Osteocyte (in vitro differentiated cells): ENCODE data around the gene CYLC2. TPM values are rescaled to one million over a fixed set of nuclear protein-coding genes. Genes with fewer than 3 reads are reported as not detected.

Experiments used
- DNase-seq: peaks from one replicate; pipeline ENCODE4 v3.0.0; 2021; ENCODE audit warnings: mixed read lengths; ENCODE audit not compliant: unreplicated experiment; ENCODE audit errors: extremely low spot score
- H3K27ac Mint-ChIP-seq: one replicate; pipeline ENCODE4 v1.8.0; 2021; ENCODE audit warnings: mild to moderate bottlenecking, mixed read lengths; ENCODE audit not compliant: unreplicated experiment
- H3K27me3 Mint-ChIP-seq: one replicate; pipeline ENCODE4 v1.8.0; 2021; ENCODE audit warnings: mixed read lengths; ENCODE audit not compliant: unreplicated experiment
- H3K36me3 Mint-ChIP-seq: one replicate; pipeline ENCODE4 v1.8.0; 2021; ENCODE audit warnings: mixed read lengths; ENCODE audit not compliant: unreplicated experiment
- H3K4me1 Mint-ChIP-seq: one replicate; pipeline ENCODE4 v1.8.0; 2021; ENCODE audit warnings: mixed read lengths; ENCODE audit not compliant: unreplicated experiment
- H3K4me3 Mint-ChIP-seq: one replicate; pipeline ENCODE4 v1.8.0; 2021; ENCODE audit warnings: mild to moderate bottlenecking, moderate library complexity, mixed read lengths; ENCODE audit not compliant: unreplicated experiment
- H3K9me3 Mint-ChIP-seq: one replicate; pipeline ENCODE4 v1.8.0; 2021; ENCODE audit warnings: mixed read lengths; ENCODE audit not compliant: unreplicated experiment
- CTCF ChIP-seq: fragments of 200-600 bp; sonication (generic); IDR thresholded peaks from 2 replicates; pipeline ENCODE4 v1.5.0; 2021; ENCODE audit warnings: antibody characterized with exemption, mild to moderate bottlenecking, moderate library complexity
- total RNA-seq: library from RNA; stranded (reverse); gene quantifications from 2 replicates; pipeline ENCODE4 v1.2.1, GENCODE V29; 2021

Gene CYLC2
- total RNA-seq, 1 donor from 2014 or later, result not detected

DNA sequence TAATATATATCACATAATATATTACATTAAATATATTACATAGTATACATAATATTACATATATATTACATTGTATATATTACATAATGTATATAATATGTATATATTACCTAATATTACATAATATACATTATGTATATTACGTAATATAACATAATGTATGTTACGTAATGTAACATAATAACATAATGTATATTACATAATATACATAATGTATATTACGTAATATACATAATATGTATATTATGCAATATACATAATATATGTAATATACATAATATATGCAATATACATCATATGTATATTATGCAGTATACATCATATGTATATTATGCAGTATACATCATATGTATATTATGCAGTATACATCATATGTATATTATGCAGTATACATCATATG, 19.1 kb downstream of the CYLC2 start:
- no peak overlapping the region for H3K27ac Mint-ChIP-seq

GRCh38 chr9:103025796-103026195, 30.7 kb downstream of the CYLC2 start:
- Mint-ChIP-seq H3K4me1 (no peaks in the 10 kb centered on the region), H3K36me3 (no peaks in the 10 kb centered on the region), H3K27me3 (no peaks in the 10 kb centered on the region), H3K4me3 (no peak overlapping the region), H3K27ac (no peak overlapping the region), H3K9me3 (no peaks in the 10 kb centered on the region)
- no peak for TF ChIP-seq CTCF
- DNase-seq, result no peak

More for the DNA sequence above, 19.1 kb downstream of the CYLC2 start:
- H3K4me1 Mint-ChIP-seq, result no peaks in the 10 kb centered on the region
- no peak overlapping the region for H3K4me3 Mint-ChIP-seq
- no peaks in the 10 kb centered on the region for H3K27me3 Mint-ChIP-seq
- no peak for TF ChIP-seq CTCF
- DNase-seq, result no peak
- no peaks in the 10 kb centered on the region for H3K9me3 Mint-ChIP-seq
- no peaks in the 10 kb centered on the region for H3K36me3 Mint-ChIP-seq

DNA sequence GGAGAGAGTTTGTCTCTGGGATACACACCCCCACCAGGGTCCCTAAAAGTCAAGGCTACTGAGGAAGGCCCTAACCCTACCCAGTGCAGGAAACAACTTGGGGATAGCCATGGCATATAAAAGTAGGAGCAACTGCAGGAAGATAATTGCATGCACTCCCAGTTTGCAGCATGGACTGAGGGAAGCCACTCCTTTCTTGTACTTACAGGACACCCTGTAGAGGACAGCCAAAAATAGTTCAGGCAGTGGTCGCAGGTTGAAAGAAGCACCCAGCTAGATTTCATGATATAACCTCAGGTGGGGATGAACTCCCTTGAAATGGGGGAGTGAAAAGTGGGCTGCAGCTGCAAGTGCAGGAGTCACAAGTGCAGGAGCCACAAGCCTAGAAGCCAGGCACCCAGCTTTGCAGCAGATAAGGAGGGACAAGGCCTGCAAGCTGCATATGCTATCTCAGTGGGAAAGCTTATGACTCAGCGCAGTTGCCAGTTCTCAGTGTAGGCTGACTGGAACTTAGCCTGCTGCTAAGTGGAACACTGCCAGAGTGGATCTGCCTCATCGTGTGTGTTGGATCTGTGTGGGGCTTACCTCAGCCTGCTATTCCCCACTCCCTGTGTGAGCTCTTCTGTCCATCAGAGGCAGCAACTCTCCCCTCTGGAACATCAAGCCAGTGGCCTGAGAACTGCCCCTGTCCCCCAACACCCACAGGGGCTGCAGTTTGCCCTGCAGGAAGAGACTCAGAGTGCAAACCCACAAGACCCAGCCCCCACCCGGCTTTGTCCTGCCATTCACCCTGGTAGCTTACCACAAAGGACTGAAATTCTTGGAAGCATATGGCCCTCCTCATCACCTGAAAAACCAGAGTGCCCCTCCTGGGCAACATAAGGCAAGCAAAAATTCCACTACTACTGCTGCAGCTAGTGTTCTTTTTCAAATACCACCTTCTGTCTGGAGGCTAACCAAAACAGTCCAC, 42.7 kb downstream of the CYLC2 start:
- DNase-seq, result no peak
- Mint-ChIP-seq H3K4me1 (no peaks in the 10 kb centered on the region), H3K4me3 (no peak overlapping the region), H3K27me3 (no peaks in the 10 kb centered on the region), H3K27ac (no peak overlapping the region), H3K36me3 (no peaks in the 10 kb centered on the region), H3K9me3 (peaks cover 13% of the 10 kb centered on the region)
- TF ChIP-seq CTCF, result no peak

DNA sequence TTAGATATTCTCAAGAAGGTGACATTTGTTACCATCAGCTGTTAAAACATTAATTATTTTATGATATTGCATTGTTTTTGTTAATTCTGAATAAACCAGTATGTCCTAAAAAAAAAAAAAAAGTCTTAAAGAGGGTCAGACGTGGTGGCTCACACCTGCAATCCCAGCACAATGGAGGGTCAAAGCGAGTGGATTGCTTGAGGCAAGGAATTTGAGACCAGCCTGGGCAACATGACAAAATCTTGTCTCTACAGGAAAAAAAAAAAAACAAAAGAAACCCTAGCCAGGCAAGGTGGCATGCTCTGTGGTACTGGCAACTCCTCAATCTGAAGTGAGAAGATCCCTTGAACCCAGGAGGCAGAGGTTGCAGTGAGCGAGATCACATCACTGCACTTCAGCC, 46.8 kb downstream of the CYLC2 start:
- TF ChIP-seq CTCF, result no peak
- Mint-ChIP-seq H3K36me3 (no peaks in the 10 kb centered on the region), H3K4me1 (no peaks in the 10 kb centered on the region), H3K4me3 (no peak overlapping the region), H3K9me3 (peaks cover 13% of the 10 kb centered on the region), H3K27ac (no peak overlapping the region), H3K27me3 (no peaks in the 10 kb centered on the region)
- DNase-seq, result no peak
